Activated T-helper 1 cell treated with anti-CD3 and anti-CD28 coated beads, Interleukin-2, amount 50 U/mL, for 16 hours (primary cell): Measurements from ENCODE around the gene A1CF.

Source experiments
- DNase-seq, 2 donors: peaks; one replicate each; pipeline ENCODE4 v3.0.0-alpha.2; 2020; ENCODE audit warnings: low read depth in 1 of 2, low spot score in 1 of 2

Gene A1CF

GRCh38 chr10:50866317-50866716 lies 19.1 kb downstream of the A1CF start:
- DNase-seq = no peak

GRCh38 chr10:50862719-50863118 lies 22.7 kb downstream of the A1CF start:
- DNase-seq = no peak

- no peak for DNase-seq
Observed at GRCh38 chr10:50861370-50861769, 24.1 kb downstream of the A1CF start.

- no peak for DNase-seq
Observed at GRCh38 chr10:50857579-50857978, 27.8 kb downstream of the A1CF start.

- DNase-seq = no peak
Observed at GRCh38 chr10:50855461-50855860, 30.0 kb downstream of the A1CF start.

GRCh38 chr10:50855015-50855414 lies 30.4 kb downstream of the A1CF start:
- DNase-seq = no peak

- DNase-seq = no peak
Observed at GRCh38 chr10:50853557-50853956, 31.9 kb downstream of the A1CF start.

GRCh38 chr10:50851884-50852671 lies 33.3 kb downstream of the A1CF start:
- no peak for DNase-seq

GRCh38 chr10:50850578-50851230 lies 34.7 kb downstream of the A1CF start:
- no peak for DNase-seq

- no peak for DNase-seq
Observed at GRCh38 chr10:50846753-50847152, 38.7 kb downstream of the A1CF start.

- DNase-seq = no peak
Observed at GRCh38 chr10:50837095-50837494, 48.3 kb downstream of the A1CF start.

- no peak for DNase-seq
Observed at GRCh38 chr10:50832171-50832751, 53.2 kb downstream of the A1CF start.

- no peak for DNase-seq
Observed at GRCh38 chr10:50830066-50830465, 55.4 kb downstream of the A1CF start.

GRCh38 chr10:50824782-50825181 lies 60.6 kb downstream of the A1CF start:
- no peak for DNase-seq

GRCh38 chr10:50823789-50824188 lies 61.6 kb downstream of the A1CF start:
- no peak for DNase-seq

- DNase-seq = no peak
Observed at GRCh38 chr10:50809596-50809995, 75.8 kb downstream of the A1CF start.

- no peak for DNase-seq
Observed at GRCh38 chr10:50807851-50808776, 77.3 kb downstream of the A1CF start.

GRCh38 chr10:50805981-50806622 lies 79.3 kb downstream of the A1CF start:
- DNase-seq = no peak

- DNase-seq = no peak
Observed at GRCh38 chr10:50799595-50799994, 85.8 kb downstream of the A1CF start.

GRCh38 chr10:50798297-50798696 lies 87.1 kb downstream of the A1CF start:
- no peak for DNase-seq

- DNase-seq = no peak
Observed at GRCh38 chr10:50796693-50797092, 88.7 kb downstream of the A1CF start.
